CD1c-positive myeloid dendritic cell (primary cell): ENCODE data around the gene ISLR2.
"Not testable (repeated sequence)": the region's sequence is repeated elsewhere in the genome, so short reads cannot be mapped to it uniquely, and the experiment has no call there.

ENCODE experiments used
- DNase-seq: peaks from one replicate; pipeline ENCODE4 v3.0.0-alpha.2; 2016; ENCODE audit errors: extremely low spot score

Gene ISLR2

DNA sequence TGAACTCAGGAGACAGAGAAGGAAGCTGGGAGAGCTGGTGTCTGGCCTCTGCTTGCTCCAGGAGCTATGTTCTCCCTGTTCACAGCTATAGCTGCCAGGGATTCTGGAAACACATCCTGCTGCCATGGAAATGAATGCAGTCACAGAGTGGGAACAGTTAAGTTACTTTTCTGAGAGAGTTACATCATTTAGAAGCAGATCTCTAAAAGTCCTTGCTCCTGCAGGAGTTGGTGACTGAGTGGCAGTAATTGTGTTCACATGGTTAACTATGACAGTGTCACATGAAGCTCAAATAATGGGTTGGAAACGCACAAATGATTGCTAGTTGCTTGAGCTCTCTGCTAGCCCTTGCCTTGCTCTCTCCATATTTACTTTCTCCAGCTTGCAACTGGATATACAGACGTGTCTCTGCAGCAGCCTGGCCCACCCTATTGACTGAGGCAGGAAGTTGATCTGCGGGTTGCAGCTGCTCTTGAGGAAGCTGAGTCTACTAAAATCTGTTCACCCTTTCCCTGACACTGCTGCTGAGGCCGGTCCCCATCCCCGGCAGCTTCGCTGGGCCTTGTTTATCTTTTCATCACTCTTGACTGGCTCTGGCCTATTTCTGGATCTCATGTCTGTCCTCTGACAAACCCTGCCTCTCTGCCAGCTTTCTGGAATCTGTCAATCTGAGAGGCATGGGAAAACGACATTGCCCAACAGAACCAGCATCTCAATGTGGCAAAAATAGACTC is 26.5 kb downstream of the ISLR2 start:
- DNase-seq = no peak

DNA sequence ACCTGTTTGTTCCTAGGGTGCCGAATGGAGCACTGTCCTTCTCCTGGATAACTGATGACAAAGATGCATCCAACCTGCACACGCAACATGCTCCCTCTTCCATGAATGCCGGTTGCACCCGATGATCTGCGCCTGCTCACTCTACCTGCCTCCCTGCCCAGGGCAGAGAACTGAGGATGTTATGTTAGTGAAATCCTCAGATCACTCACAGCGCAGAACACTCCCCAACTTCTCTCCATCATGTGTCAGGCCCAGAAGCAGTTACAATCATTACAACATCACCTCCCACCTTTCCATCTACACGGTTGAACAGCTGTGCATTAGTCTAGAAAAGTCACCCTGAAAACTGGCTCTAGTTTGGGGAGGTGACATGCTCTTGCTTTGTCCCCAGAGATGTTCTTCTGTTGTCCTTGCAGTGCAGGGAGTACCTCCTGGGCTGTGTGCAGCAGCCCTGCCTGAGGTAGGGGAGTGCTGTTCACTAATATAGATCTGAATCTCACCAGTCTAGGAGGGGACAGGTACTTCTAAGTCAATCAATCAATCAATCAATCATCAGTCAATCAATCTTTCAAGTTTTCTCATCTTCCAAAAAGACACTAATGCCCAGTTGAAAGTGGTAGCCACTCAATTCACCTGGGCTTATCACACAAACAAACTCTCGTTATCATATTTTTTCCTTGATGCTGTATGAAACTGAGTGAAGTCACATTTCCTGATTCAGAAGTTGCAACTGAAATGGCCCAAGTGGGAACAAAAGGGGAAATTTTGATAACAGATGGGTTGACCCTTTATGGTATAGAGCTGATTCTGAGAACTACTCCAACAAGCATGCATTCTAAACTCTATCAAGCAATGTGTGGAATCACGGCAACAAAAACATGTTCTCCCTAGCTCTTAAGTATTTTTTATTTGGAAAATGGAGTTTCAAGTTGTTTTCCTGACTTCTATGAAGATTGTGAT is 27.8 kb downstream of the ISLR2 start:
- DNase-seq = no peak

DNA sequence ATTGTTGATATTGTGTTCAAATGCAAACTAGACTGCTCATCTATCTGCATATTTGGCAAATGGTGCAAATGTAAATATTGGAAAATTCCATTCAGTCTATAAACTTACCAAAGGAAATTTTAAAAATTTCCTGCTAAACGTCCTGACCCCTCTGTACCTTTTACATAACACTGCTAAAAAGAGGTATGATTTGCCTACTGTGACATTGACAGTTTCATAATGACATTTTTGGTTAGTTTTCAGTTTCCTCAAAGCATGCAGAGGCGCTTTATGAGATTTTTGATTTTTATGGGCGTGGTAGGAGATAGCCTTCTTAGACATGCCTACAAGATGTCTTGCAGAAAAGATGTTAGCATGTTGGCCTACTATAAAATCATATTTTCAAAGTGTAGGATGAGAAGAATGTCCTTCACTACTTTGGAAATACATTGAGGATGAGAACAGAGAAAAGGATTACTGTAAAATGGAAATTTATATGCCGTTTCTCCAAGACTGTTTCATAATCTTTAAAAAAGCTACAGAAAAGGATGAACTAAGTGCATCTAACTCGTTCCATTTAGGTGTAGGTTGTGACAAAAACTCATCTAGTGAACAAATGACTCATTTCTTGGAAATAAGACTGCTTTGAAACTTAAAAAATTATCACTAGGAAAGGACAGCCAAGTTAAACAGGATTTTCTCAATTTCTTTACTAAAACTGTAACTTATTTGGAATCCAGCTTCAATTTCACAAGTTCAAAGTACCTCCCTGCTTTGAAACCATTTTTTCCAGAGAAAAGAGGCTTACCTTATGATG is 28.7 kb downstream of the ISLR2 start:
- DNase-seq = no peak

DNA sequence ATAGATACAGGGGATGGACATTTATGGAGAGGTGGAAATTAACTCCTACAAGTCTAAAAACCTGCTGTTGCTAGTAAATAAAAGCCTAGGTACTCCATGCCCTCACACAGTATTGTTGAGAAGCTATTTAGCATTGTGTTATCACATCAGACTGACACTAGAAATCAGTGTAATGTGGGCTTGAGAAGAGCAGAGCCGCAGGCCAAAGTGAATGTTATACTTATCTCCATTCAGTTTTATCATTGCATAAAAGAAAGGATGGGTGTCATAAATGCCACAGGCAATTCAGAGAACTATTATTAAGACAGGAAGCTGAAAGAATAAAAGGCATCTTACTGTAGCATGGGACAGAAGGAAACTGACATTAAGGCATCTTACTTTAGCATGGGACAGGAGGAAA is 29.4 kb downstream of the ISLR2 start:
- DNase-seq = no peak

- DNase-seq = not testable (repeated sequence)
Measured at GRCh38 chr15:74160390-74160789, 30.0 kb downstream of the ISLR2 start.

- DNase-seq = not testable (repeated sequence)
Measured at GRCh38 chr15:74162195-74162536, 31.8 kb downstream of the ISLR2 start.

DNA sequence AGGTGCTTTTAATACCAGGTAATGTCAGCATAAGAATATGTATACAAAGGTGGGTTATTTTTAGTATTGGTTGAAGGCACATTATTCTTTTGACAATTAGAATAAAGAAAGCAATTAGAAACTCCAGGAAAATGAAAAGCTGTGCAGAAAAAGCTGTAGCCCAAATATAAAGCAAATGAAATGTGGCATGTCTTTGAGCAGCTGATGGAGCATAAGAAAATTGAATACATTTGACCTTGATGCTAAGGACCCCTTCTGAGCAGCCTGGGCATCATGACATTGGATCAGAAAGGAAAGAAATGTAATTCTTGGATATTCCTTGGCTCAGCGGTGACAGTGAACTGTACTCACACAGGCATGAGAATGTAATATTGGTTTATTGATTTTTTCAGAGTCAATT is 35.1 kb downstream of the ISLR2 start:
- no peak for DNase-seq

DNA sequence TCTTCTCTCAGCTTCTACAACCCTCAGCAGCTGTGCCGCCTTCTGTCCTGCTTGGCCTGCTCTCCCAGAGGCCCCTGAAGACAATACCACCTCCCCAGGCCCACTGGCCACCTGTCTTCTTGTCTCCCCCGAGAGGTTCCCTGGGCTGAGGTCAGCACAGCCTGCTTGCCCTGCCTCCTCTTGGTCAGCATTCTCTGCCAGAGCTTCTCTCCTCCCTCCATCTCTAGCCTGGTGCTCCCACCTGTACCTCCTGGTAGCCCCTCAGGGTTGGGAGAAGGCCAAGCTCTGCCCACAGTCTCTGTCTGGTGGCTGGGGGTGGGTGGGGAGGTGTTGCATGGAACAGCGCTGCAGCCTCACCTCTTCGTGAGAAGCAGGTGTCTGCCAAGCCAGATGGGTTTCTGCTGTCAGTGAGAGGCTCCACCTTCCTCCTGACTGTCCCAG is 37.5 kb downstream of the ISLR2 start:
- no peak for DNase-seq

DNA sequence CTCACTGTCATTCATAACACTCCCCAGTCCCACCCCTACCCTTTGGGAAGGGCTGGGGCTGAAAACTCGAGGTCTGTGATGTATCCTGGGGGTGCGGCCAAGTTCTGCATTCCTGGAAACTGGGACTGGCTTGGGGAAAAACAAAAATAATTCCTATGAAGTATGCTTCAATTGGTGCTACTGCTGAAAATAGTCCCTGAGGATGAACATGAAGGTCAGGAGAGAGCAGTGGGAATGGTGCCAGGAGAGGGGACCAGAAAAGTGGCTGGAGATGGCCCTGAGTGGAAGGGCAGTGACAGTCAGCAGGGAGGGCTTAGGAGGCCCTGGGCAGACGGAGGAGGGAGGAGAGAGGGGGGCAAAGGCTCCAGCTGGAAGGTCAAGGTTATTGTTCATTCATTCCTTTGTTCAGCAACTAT is 38.3 kb downstream of the ISLR2 start:
- no peak for DNase-seq

DNA sequence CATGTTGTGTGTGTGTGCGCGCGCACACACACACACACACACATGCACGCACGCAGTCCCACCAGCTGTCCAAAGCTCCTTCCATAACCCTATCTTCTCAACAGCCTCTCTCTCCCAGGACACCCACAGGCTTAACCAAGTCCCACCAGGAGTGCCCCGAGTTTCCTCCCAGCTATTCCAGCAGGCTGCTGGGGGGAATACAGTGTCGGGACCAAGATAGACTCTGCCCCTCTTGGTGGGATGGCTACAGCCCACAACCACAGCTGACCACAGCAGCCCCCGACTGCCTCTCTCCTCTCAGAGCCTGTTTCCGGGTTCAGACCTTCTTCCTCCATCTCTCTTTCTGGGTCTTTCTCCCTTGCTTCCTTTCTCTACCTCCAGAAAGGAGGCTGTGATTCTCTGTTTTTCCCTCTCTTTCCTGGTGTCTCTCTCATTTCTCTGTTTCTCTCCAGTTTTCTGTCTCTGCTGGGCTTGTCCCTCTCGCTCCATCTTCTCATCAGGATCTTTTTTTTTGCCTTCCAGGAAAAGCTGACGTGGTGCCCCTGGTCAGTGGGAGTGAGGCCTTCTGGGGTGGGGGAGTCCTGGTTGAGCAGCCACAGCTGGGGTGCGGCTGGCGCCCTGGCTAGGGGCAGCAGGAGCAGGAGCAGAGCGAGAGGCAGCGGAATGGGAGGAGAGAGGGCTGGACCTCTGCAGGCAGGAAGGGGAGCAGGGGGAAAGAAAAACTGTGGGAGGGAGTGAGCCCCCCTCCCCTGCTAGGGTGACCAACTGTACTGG is 39.9 kb downstream of the ISLR2 start:
- DNase-seq = no peak

DNA sequence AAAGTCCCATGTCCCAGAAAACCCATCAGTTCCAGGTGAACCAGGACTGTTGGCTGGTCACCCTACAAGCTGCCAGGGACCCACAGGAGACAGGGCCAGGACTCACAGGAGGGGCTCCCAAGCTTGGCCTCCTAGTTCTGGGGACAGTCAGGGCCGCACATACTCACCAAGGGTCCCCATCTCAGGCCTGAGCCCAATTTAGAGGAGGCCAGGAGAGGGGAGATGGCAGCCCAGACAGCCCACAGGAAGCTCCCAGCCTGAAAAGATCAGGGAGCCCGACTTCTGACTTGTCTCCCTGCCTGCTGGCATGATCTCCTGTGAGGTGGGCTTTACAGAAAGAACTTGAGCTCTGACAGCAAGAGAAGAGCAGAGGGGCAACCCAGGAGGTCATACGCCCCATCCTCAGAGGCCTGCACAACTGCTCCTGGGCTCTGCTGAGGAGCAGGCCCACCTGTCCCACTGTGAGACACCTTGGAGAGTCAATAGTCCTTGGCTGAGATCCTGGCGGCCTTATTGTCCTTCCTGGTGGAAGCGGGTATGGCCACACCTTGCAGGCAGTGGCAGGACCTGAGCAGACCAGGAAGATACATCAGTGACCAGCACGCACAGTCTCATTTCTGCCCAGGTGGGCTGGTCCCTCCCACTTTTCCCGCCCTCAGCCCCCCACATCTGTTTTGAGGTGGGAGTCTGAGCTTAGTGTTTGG is 40.6 kb downstream of the ISLR2 start:
- no peak for DNase-seq

DNA sequence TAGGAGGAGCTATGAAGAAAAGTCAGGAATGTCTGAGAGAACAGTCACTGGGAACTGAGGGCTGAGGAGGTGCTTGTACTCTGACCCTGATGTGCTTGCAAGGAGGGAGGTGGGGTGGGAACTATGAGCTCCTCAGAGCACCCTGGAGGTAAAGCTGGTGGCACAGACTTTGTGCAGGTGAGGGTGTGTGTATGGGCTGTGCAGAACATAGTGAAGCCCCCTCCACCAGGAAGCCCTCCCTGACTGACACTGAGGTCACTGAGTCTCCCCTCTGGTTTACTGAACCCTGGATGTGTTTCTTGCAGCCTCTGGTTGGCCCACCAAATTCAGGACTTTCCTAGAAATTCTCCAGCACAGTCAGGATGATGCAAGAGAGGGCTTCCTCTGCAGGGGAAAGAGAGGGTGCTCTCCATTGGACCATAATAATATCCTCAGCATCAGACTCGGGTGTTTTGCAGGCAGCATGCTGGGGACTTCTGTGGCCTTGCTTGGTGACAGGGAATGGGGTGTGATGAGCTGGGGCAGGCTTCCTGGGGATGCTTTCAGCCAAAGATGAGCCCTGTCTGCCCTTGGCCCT is 41.7 kb downstream of the ISLR2 start:
- no peak for DNase-seq

GRCh38 chr15:74172701-74173379 is 42.5 kb downstream of the ISLR2 start:
- no peak for DNase-seq

DNA sequence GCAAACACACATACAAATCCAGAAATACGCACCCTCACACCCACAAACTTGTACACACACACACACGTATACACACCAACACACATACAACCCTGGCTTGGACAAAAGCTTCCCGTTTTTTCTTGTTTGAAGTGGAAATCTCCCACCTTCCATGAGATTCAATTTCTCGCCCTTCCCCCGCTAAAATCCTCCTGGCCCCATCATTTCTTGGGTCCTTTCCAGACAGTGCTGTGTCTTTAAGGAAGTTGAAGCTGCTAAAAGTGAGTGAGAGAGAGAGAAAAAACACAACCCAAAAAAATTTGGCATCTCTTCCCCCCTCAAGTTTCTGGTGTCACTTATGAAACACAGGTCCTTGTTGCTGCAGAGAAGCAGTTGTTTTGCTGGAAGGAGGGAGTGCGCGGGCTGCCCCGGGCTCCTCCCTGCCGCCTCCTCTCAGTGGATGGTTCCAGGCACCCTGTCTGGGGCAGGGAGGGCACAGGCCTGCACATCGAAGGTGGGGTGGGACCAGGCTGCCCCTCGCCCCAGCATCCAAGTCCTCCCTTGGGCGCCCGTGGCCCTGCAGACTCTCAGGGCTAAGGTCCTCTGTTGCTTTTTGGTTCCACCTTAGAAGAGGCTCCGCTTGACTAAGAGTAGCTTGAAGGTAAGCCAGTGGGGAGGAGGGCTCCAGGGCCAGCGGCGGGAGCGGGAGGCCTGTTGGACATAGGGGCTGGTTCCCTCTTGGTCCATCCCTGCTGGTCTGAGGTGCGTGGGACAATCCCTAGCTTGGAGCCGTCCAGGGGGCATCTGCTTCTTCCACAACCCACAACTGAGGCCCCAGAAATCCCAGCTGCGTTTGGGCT is 43.2 kb downstream of the ISLR2 start, which contains the start of gene ISLR:
TSS of gene ISLR (plus strand) at position 331 of the 839 bp plus-strand sequence. CDS start 1,149 bp downstream, outside the sequence.
- no peak for DNase-seq

DNA sequence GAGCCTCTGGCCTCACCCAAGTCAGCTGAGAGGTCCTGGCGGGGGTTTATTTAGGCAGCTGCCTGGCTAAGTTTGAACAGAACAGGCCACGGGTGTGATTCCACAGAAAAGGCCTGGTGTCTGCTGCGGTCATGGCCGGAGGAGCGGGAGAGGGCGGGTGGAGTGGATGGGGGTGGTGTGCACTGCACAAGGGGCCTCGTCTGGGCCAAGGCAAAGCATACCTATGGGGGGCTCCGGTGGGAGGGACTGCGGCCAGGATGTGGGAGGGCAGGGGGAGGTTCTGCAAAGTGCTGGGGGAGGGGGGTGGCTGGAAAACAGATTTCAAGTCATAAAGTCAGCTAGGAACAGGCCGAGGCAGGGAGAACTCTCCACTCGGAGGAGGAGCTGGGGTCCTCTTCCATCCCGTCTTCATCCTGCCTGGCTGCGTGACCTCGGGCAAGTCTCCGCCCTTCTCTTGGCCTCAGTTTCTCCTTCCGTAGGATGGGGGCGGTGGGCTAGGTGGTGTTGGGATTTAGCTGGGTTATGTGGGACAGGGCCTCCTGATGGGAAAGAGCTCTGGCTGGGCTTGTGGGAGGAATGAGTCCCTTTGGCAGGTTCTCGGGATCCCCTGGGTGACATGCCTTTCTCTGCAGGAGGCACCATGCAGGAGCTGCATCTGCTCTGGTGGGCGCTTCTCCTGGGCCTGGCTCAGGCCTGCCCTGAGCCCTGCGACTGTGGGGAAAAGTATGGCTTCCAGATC is 44.0 kb downstream of the ISLR2 start:
- DNase-seq = no peak

DNA sequence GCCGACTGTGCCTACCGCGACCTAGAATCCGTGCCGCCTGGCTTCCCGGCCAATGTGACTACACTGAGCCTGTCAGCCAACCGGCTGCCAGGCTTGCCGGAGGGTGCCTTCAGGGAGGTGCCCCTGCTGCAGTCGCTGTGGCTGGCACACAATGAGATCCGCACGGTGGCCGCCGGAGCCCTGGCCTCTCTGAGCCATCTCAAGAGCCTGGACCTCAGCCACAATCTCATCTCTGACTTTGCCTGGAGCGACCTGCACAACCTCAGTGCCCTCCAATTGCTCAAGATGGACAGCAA is 44.5 kb downstream of the ISLR2 start:
- no peak for DNase-seq

DNA sequence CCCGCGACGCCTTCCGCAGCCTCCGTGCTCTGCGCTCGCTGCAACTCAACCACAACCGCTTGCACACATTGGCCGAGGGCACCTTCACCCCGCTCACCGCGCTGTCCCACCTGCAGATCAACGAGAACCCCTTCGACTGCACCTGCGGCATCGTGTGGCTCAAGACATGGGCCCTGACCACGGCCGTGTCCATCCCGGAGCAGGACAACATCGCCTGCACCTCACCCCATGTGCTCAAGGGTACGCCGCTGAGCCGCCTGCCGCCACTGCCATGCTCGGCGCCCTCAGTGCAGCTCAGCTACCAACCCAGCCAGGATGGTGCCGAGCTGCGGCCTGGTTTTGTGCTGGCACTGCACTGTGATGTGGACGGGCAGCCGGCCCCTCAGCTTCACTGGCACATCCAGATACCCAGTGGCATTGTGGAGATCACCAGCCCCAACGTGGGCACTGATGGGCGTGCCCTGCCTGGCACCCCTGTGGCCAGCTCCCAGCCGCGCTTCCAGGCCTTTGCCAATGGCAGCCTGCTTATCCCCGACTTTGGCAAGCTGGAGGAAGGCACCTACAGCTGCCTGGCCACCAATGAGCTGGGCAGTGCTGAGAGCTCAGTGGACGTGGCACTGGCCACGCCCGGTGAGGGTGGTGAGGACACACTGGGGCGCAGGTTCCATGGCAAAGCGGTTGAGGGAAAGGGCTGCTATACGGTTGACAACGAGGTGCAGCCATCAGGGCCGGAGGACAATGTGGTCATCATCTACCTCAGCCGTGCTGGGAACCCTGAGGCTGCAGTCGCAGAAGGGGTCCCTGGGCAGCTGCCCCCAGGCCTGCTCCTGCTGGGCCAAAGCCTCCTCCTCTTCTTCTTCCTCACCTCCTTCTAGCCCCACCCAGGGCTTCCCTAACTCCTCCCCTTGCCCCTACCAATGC is 45.1 kb downstream of the ISLR2 start:
- DNase-seq = no peak
